ENCODE measurements around the gene PAGR1. TPM values are rescaled to one million over a fixed set of nuclear protein-coding genes. Genes with fewer than 3 reads are reported as not detected.
A peak's percentile ranks its signal among the peaks of the same experiment; 100 is the strongest.

PAGR1 gene
- total and polyA plus RNA-seq, 2 of the 13 experiments (the other 11 are each of a cell fraction or from before 2014, with no cell fraction given): 9.8 to 66.4 TPM

- TF ChIP-seq NPAS2 (CRISPR knock-in tag; IDR thresholded peaks at IDR 0.05; ENCODE audit: borderline replicate concordance) (no peak), ATF5 (CRISPR knock-in tag; IDR thresholded peaks at IDR 0.05; ENCODE audit: low read depth) (no peak), ZNF446 (CRISPR knock-in tag; IDR thresholded peaks at IDR 0.05) (no peak), PLSCR1 (CRISPR knock-in tag; IDR thresholded peaks at IDR 0.05; ENCODE audit: borderline replicate concordance) (no peak), U2AF1 (optimal IDR thresholded peaks at IDR 0.05; ENCODE audit: low read depth, low read length) (no peak), CBFB (CRISPR knock-in tag; IDR thresholded peaks at IDR 0.05) (peak; percentile 94), SIX4 (CRISPR knock-in tag; IDR thresholded peaks at IDR 0.05) (peak; percentile 86), POLR2AphosphoS5 (IDR thresholded peaks at IDR 0.05; ENCODE audit: low read depth, low read length) (peak; percentile 97)
These were observed 10.5 kb upstream of the PAGR1 start (continued) for GRCh38 chr16:29805232-29806098.

- Histone ChIP-seq H4K20me1 (ENCODE audit: insufficient read depth, low read length) (peaks cover 23% of the 10 kb centered on the region; the same call in 1 of the 2 replicates), H3K79me2 (ENCODE audit: insufficient read depth, low read length) (peaks cover 22% of the 10 kb centered on the region), H3K27ac (ENCODE audit: extremely low read length, insufficient read depth, low read length) (peak within 1 kb of the TSS; percentile 90), H3K4me1 (ENCODE audit: insufficient read depth, low read length) (peaks cover 55% of the 10 kb centered on the region), H2AFZ (ENCODE audit: low read length) (no peak within 1 kb of the TSS), H3K9ac (ENCODE audit: insufficient read depth, low read depth, low read length) (peak within 1 kb of the TSS; percentile 88), H3K9me3 (ENCODE audit: low read length) (no peaks in the 10 kb centered on the region), H3K4me3 (replicated peaks in 1 of 3; ENCODE audit: insufficient read depth in 1 of 3, low read depth in 2 of 3, low read length in 3 of 3) (peak within 1 kb of the TSS; percentile 77 to 85 (median 77)), H3K27me3 (ENCODE audit: control insufficient read depth in 1 of 2, insufficient read depth in 2 of 2, low read length in 2 of 2) (no peaks in the 10 kb centered on the region), H3K4me2 (ENCODE audit: low read depth, low read length) (peak within 1 kb of the TSS; percentile 95), H3K36me3 (replicated peaks in 1 of 2; ENCODE audit: control insufficient read depth in 1 of 2, insufficient read depth in 2 of 2, low read length in 2 of 2) (peaks cover 13 to 53% of the 10 kb centered on the region in 2 experiments)
- DNase-seq (ENCODE audit: low spot score): no peak
- intact Hi-C loops (cut with micrococcal nuclease; ENCODE audit: unreplicated experiment): no loop called here
- in situ Hi-C loops (cut with HindIII; ENCODE audit: extremely low pct_ligation_motif_present, low pct_unique_long_range_greater_than_20kb): loop anchor here (25.0 kb wide), 1 partner anchor 856 kb away; the partner anchor contains the start of genes FBRS and PRR14
- no TSS peak for BruUV-seq (replicated peaks)
- POLR2A ChIA-PET: interaction anchor here (0.6 to 3.7 kb wide), 13 partner anchors 11 to 260 kb away, joined by 3 to 80 read pairs (median 4); partner anchors contain the start of genes ALDOA, ASPHD1, KIF22 and PAGR1
- 3% methylated on average over 17 of the region's 67 CpGs for WGBS (ENCODE audit: low lambda C conversion rate)
- TF ChIP-seq ARNTL (CRISPR knock-in tag; IDR thresholded peaks at IDR 0.05) (no peak), MAZ (IDR thresholded peaks at IDR 0.05; ENCODE audit: borderline replicate concordance, low read depth, low read length) (peak; percentile 21; the same call in 1 of the 2 replicates), MAZ (CRISPR knock-in tag; IDR thresholded peaks at IDR 0.05; ENCODE audit: low read depth) (no peak), MXI1 (IDR thresholded peaks at IDR 0.05; ENCODE audit: borderline replicate concordance, low read depth, low read length) (peak; percentile 19; the same call in 1 of the 3 replicates), ZNF850 (CRISPR knock-in tag; conservative IDR thresholded peaks at IDR 0.05) (0 out of 2 replicates have a peak, but pooled peaks have one; percentile 1)
- FAIRE-seq: no peak
- ATAC-seq: peak; percentile 2; the same call in 2 of the 3 replicates
- CTCF ChIA-PET (ENCODE audit: low intra/inter-chr PET ratio, low total read pairs): no interaction called here
These were observed 9.8 kb upstream of the PAGR1 start, which contains the start of gene MAZ for GRCh38 chr16:29806099-29806579. Gene MAZ (plus strand): TSS chr16:29806529. CDS start chr16:29806702, 173 bp downstream.

All from HepG2 (cell line).